GM19043 (cell line): ENCODE results near the gene HDDC3.

Experiments used
- ATAC-seq: cut with Tn5 transposase; IDR thresholded peaks from one replicate; pipeline ENCODE4 v1.9.1; 2021; ENCODE audit warnings: low read depth; ENCODE audit not compliant: unreplicated experiment

The HDDC3 gene

DNA sequence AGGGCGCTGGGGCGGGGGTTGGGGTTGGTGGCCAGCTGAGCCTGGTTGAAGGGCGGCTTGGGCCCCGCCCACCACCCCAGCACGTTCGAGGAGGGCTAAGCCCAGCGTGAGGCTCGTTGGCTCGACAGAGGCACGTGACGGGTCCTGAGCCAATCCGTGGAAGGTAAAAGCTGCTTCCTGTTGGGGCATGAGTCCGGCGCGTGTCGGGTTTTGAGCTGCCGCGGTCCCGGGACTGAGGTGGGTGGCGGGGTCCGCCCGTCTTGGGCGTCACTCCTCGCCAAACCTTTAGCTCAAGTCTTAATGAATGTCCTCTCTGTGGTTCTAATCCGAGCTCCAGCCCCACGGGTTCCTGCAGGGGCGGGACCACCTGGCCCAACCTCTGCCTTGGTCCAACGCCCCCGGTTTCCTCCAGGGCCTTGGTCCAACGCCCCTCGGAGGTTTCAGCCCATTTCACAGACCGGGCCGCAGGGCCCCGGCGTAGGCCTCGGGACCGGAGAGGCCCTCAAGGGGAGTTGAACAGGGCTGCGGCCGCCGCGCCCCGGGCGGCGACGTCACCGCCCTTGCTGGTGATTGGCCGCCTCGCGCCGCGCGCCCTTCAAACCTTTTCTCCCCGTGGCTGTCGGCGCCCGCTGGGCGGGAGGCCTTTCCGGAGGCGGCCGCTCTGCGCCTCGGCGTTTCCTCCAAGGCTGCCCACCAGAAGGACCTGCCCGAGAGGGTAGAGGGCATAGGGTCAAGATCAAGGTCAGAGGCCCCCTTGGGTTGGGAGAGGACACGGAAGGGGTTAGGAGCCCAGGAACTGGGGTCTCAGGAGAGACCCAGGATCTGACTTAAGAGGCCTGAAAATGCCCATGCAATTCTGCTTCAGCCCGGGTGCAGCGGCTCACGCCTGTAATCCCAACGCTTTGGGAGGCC is 22.6 kb upstream of the HDDC3 start, which contains the start of gene RCCD1:
TSS of gene RCCD1 (plus strand) at position 173 of the 912 bp plus-strand sequence. CDS start 1,851 bp downstream, outside the sequence.
- peak; percentile 94 for ATAC-seq

DNA sequence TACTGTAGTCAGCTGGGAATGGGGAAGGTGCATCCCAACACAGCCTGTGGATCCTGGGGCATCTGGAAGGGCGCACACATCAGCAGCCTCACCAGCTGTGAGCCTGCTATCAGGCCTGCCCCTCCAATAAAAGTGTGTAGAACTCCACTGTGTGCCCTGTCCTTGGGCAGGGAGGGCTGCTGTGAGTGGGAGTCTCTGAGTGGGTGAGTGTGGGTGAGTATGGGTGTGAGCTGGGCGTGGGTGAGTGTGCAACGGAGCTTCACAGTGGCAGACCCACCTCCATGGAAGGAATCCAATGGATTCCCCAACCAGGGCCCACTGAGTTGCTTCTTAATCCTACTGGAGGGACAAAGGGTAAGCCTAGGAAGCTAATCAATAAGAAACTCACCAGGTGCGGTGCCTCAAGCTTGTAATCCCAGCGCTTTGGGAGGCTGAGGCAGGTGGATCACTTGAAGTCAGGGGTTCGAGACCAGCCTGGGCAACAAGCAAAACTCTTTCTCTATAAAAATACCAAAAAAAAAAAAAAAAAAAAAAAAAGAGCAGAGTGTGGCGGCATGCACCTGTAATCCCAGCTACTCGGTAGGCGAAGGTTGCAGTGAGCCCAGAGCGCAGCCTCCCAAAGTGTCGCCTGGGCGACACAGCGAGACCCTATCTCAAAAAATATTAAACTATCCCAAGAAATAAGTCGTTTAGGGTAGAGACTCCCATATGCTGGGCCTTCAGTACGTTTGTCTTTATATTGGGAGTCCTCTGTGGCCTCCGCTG is 21.8 kb upstream of the HDDC3 start:
- no peak for ATAC-seq

DNA sequence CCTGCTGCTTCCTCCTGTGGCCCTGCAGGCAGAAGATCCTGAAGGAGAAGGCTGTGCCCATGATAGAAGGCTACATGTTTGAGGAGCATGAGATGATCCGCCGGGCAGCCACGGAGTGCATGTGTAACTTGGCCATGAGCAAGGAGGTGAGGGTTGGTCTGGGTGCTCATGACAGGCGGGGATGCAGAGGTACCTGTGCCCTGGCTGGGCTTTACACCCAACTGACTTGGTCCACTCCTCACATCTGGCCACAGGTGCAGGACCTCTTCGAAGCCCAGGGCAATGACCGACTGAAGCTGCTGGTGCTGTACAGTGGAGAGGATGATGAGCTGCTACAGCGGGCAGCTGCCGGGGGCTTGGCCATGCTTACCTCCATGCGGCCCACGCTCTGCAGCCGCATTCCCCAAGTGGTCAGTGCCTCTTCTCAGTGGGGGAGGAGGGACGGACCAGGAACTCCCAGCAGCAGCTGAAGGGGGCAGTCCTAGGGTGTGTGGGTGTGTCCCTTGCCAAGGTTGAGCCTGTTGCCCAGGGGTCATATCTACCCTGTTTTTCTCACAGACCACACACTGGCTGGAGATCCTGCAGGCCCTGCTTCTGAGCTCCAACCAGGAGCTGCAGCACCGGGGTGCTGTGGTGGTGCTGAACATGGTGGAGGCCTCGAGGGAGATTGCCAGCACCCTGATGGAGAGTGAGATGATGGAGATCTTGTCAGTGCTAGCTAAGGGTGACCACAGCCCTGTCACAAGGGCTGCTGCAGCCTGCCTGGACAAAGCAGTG is 20.7 kb upstream of the HDDC3 start:
- no peak for ATAC-seq

DNA sequence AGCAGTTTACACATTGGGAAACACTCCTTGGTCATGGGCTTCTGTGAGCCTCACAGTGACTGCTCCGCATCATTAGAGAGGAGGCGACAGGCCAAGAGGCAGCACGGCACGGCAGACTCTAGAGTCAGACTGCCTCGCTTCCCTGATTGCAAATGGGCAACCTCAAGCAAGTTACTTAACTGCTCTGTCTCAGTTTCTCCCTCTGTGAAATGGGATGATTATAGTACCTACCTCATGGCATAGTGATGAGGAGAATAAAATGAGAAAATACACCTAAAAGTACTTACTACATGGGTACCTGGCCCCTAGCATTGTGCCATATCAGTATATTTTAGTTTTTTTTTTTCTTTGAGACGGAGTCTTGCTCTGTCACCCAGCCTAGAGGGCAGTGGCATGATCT is 18.3 kb upstream of the HDDC3 start:
- ATAC-seq = no peak

DNA sequence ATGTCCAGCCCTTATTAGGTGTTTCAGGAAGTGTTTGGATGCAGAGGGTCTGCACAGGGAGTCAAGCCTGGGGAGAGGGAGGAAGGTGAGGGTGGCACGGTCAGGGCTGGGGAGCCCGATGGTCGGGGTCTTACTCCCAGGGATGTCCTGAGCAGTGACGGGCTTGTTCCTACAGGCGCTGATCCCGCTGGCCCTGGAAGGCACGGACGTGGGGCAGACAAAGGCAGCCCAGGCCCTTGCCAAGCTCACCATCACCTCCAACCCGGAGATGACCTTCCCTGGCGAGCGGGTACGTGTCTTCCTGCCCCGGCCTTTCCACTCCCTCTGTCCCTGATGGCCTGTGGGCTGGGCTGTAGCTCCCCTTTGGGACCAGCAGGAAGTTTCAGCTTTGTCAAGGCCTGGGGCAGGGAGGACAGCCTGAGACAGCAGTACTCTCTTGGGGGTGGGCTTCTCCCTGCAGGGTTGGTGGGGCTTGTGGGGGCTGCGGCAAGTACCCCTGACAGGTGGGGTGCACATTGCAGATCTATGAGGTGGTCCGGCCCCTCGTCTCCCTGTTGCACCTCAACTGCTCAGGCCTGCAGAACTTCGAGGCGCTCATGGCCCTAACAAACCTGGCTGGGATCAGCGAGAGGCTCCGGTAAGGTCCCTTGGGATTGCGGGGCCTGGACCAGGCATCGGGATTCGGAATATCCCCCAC is 17.8 kb upstream of the HDDC3 start:
- ATAC-seq = no peak

DNA sequence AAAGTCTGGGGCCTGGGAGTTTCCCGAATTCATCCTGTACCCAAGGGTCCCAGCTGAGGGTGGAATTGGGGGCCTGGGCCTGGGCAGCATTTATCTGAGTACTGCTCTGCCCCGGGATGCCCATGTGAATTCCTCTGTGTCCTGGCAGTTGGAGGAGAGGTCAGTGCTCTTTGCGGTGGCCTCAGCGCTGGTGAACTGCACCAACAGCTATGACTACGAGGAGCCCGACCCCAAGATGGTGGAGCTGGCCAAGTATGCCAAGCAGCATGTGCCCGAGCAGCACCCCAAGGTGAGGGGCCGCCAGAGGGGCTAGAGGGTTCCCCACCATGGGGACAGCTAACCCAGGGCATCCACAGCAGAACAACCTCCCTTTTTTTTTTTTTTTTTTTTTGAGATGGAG is 16.2 kb upstream of the HDDC3 start:
- no peak for ATAC-seq

DNA sequence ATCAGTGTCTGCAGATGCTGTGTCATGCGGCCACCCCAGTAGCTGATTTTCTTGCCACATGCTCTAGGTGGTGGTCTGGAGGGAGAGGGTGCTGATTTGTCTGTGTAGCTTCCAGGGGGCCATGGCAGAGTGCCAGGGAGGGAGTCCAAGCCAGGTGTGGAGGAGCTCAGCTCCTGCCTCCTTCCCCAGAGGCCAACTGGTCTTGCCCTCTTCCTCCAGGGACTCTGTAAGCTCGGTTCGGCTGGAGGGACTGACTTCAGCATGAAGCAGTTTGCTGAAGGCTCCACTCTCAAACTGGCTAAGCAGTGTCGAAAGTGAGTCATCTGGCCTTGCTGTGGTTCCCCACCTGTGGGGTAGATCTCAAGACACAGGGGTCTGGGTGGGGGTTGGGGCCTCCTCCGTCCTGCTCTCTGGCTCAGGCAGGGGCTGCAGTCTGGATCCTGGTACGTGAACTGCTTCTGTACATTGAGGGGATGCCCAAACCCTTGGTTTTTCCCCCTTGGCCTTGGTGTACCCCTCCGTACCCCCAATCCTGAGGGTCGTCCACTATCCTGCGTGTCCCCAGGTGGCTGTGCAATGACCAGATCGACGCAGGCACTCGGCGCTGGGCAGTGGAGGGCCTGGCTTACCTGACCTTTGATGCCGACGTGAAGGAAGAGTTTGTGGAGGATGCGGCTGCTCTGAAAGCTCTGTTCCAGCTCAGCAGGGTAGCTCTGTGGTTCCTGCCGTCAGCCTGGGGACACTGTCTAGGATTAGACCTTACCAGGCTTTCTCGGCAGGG is 15.4 kb upstream of the HDDC3 start:
- ATAC-seq = no peak

DNA sequence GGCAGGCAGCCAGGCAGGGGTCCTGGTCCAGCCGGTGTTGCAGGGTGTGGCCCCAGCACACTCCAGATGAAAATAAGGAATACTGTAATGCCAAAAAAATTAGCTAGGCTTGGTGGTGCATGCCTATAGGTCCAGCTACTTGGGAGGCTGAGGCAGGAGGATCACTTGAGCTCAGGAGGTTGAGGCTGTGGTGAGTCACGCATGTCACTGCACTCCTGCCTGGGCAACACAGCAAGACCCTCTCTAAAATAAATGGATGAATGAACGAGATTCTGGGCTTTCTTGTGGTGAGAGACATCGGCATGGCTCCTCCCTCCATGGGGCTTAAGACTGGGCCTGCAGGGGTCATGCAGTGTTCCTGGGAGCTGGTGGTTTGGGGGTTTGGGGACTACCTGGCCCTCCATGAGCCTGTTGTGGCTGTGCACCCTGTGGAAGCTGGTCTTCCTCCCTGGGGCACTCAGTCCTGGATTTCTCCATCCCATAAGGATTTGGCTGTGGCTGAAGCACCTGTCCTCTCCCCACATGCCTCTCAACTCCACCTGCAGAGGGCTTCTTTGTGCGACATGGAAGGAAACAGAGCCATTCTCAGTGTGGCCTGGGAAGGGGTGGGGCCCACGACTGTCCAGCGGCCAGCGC is 14.7 kb upstream of the HDDC3 start:
- no peak for ATAC-seq

DNA sequence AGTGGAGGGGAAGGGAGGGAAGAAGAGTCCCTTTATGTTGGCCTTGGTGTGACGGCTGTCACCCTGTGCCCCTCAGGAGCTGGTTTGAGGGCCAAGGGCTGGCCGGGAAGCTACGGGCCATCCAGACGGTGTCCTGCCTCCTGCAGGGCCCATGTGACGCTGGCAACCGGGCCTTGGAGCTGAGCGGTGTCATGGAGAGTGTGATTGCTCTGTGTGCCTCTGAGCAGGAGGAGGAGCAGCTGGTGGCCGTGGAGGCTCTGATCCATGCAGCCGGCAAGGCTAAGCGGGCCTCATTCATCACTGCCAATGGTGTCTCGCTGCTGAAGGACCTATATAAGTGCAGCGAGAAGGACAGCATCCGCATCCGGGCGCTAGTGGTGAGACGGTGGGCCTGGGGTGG is 14.2 kb upstream of the HDDC3 start:
- no peak for ATAC-seq

DNA sequence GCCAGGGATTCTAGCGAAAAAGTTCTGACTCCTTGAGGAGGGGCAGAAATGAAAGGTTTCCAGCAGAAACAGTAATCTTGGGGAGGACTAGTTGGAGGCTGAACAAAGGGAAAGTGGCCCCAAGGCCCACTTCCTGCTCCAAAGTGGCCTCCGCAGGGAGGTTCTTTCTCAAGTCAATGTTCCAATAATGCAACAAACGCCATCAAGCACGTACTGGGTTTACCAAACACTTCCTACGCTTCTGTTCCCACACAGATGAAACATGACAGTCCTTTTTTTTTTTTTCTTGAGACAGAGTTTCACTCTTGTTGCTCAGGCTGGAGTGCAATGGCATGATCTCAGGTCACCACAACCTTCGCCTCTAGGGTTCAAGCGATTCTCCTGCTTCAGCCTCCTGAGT is 12.7 kb upstream of the HDDC3 start:
- ATAC-seq = no peak

DNA sequence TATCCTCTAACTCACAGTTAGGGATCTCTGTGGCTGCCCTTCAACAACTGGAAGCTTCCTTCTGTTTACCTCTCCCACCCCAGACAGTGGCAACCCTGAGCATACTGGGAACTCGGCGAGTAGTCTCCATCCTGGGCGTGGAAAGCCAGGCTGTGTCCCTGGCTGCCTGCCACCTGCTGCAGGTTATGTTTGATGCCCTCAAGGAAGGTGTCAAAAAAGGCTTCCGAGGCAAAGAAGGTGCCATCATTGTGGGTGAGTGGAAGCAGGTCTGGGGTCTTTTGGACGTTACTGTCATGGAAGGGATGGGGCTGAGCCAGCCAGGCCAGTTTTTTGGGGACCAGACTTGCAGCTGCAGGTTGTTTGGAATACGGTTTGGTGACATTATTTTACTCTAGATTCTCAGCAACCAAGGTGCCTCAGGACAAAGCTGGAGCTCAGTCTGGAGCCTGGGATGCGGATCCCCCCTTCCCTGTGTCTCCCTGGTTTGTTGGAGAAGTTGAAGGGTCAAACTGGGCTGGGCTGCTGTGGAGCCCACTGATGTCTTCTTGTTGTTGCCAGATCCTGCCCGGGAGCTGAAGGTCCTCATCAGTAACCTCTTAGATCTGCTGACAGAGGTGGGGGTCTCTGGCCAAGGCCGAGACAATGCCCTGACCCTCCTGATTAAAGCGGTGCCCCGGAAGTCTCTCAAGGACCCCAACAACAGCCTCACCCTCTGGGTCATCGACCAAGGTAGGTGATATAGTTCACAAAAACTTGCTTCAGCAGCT is 10.2 kb upstream of the HDDC3 start:
- no peak for ATAC-seq

DNA sequence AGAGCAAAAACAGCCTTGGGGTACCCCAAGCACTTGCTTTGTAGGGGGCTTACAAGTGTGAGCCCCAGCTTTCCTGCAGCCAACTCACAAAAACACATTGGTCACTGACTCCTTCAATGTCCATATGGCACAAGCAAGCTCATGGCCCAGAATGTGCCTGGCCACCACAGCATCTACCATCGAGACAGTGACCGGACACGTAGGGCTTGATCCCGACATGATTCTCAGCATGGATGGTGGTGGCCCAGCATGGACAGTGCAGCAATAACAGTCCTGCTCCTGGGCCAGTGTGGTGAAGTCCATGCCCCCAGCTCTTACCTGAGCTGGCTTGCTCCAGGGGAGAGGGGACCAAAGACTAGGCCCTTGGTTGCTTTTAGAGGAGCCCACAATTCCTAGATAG is 8.7 kb upstream of the HDDC3 start:
- ATAC-seq = no peak

DNA sequence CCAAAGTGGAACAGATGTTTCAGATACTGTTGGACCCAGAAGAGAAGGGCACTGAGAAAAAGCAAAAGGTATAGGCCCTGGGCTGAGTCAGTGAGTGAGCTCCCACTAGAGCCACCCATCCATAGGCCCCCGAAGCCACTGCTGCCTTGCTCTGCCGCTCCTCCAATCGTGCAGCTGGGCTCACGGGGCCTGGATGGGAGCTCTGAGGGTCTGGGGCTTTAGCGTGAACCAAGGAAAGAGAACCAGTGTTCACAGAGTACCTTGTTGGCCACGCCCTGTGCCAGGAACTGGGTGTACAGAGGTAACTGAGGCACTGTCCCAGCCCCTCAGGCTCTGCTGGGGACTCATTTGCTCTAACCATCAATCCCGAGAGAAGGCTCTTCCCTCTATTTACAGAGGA is 7.4 kb upstream of the HDDC3 start:
- ATAC-seq = no peak

DNA sequence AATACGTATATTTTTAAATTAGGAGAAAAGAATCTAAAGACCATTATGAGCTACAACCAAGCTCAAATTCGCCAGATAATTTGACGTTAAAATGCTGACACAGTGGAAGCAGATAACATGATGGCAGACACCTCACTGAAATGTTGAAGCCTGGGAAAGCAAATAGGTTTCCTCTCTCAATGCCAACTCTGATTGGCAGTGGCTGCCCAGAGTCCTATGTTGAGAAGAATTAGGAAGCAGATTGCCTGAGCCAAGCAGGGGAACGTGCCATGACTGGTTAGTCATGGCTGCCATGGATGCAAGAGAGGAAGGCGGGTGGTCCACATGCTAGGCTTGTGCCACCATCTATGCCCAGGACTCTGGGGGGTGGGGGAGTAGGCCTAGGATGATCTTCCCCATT is 5.9 kb upstream of the HDDC3 start:
- no peak for ATAC-seq

DNA sequence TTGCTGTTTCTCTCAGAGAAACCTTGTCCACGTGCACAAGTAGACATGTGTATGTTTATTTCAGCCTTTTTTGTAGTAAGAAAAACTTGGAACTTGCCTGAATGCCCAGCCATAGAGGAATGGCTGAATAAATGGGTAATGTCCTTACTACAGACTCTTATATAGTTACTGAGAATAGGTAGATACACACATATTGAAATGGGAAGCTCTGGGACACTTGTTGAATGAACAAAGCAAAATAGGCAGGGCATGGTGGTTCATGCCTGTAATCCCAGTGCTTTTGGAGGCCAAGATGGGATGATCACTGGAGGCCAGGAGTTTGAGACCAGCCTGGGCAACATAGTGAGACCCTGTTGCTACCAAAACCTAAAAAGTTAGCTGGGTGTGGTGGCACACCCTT is 4.5 kb upstream of the HDDC3 start:
- no peak for ATAC-seq

DNA sequence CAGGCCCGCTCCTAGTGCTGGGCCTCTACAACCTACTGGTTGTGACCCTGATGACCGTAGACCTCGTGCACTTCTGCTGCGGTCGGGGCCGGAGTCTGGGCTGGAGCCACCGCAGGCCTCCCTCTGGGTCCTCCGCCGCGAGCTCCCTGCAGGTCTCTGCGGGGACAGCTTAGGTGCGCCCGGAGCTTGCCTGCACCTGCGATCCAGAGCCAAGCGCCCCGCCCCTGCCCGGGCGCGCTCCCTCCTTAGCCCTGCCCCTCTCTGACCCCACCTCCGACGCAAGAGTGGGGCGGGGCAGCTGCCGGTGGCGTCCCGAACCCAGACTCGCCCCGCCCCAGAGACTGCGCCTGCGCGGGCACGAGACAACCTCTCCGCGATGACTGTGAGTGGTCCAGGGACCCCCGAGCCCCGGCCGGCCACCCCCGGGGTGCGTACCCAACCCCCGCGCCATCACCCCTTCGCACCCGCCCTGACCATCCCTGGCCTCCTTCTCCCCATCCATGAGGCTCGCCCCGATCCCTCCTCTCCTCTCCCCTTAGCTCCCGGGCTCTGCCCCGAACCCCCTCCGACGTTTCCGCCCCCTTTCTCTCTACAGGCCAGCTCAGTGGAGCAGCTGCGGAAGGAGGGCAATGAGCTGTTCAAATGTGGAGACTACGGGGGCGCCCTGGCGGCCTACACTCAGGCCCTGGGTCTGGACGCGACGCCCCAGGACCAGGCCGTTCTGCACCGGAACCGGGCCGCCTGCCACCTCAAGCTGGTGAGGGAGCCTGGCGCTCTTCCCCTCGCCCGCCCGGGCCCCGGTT is 2.8 kb upstream of the HDDC3 start, which contains the start of gene UNC45A:
TSS of gene UNC45A (plus strand) at position 337 of the 803 bp plus-strand sequence. CDS start at position 377, 40 bp downstream.
- peak; percentile 58 for ATAC-seq

DNA sequence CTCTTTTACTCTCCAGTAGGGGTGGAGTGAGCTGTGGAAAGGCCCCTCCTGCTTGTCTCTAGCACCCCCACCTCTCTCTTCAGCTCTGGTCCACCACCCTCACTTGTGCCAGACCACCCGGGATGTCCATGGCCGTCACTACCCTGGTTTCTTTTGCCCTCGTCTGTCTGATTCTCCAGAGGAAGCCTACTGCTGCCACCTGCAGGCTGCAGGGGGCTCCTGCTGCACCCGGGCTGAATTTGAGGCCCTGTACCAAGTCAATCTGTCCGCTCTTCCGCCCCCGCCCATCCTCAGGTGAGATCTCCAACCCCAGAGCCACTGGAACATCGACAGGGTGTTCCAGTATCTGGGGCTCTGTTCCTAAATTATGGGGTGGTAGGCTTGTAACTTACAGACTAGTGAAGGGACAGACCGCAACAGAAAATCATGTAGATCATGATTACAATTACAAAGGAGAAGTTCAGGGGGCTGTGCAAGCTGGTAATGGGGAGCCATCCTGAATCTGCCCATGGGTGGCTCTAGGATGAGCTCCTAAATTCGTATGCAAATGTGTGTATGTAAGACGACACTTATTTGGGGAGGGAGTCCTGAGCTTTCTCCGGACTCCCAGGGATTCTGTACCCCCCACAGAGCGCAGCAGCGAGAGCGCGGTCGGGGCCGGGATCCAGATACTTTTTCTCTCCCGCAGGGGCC is 2.1 kb upstream of the HDDC3 start:
- peak; percentile 31 for ATAC-seq
